HG02840 (cell line): ENCODE measurements around the gene SETD2.

Source experiments
- ATAC-seq: cut with Tn5 transposase; IDR thresholded peaks from one replicate; pipeline ENCODE4 v1.9.1; 2021; ENCODE audit warnings: mild to moderate bottlenecking, moderate library complexity, moderate number of reproducible peaks; ENCODE audit not compliant: unreplicated experiment, low FRiP score

SETD2 gene

GRCh38 chr3:47000922-47001730, 162.8 kb downstream of the SETD2 start:
- no peak for ATAC-seq

DNA sequence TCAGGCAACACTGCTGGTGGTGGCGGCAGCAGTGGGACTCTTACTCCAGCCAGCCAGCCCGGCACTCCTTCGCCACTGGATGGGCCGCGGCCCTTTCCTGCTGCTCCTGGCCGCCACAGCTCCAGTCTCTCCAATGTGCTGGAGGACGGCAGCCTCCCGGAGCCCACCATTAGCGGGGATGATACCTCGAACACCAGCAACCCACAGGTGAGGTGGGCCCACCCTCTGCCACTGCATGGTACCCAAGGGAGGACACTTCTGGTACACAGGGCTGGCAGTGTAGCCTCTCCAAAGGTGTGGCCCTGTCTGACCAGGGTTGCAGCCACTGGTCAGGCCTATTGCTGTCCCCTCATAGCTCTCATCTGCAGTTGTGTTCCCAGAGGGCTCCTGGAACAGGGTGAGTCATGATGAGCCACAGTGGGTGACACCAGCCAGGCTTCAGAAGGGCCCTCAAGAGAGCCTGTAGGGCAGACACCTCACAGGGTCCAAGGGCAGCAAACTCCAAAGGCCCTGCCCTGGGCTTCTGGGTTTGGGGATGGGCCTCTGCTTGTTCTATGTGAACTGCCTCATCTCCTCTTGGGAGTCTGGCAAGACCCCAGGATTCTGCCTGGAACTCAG, 163.6 kb downstream of the SETD2 start:
- no peak for ATAC-seq

- ATAC-seq: no peak
Measured at GRCh38 chr3:46999516-47000197, 164.3 kb downstream of the SETD2 start.

DNA sequence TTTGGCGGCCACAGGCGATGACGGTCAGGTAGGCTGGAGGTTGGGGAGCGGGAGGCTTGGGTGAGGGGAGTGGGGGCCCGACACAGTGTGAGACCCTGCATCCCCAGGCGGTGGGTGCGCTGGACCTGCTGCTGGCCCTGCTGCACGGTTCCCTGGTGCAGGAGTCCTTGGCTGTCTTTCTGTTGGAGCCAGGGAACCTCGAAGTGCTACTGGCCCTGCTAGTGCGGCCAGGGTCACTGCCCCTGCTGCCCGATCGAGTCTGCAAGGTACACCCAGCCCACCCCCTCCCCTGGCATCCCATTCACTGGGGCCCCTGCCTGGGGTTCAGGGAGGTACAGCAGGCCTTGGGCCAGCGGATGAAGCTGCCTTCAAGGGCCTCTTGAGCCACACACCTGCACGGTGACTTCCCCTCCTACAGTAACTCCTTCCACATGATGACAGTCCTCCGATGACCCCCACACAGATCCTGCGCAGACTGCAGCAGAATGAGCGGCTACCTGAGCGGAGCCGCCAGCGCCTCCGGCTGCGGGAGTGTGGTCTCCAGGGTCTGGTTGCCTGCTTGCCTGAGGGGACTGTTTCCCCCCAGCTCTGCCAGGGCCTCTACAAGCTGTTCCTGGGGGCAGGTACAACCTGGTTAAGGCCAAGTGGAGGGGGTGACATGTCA, 164.9 kb downstream of the SETD2 start:
- no peak for ATAC-seq

- ATAC-seq: no peak
Measured at GRCh38 chr3:46998121-46998851, 165.6 kb downstream of the SETD2 start.

GRCh38 chr3:46997453-46998091, 166.3 kb downstream of the SETD2 start:
- ATAC-seq: no peak

GRCh38 chr3:46996689-46997452, 167.0 kb downstream of the SETD2 start:
- ATAC-seq: no peak

DNA sequence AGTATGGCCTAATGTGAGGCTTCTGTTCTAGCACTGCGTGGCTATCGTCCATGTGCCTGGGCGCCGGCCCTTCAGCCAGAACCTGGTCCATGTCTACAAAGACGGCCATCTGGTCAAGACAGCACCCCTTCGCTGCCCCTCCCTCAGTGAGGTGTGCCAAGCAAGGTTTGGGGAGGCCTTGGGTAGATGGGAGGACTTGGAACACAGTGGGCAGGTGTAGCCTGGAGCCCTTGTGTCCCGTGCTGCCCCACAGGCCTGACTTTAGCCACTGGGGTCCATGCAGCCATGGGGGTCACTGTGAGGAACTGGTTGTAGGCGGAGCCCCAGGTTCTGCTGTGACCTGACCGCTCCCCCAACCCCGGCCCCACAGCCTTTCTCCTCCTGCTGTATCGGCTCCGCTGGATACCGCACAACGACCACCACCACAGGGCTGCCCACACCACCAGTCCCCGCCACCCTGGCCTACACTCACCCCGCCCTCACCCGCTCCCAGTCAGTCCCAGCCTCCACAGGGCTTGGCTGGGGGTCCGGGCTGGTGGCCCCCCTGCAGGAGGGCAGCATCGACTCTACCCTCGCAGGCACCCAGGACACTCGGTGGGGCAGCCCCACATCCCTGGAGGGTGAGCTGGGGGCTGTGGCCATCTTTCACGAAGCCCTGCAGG, 167.9 kb downstream of the SETD2 start:
- no peak for ATAC-seq

DNA sequence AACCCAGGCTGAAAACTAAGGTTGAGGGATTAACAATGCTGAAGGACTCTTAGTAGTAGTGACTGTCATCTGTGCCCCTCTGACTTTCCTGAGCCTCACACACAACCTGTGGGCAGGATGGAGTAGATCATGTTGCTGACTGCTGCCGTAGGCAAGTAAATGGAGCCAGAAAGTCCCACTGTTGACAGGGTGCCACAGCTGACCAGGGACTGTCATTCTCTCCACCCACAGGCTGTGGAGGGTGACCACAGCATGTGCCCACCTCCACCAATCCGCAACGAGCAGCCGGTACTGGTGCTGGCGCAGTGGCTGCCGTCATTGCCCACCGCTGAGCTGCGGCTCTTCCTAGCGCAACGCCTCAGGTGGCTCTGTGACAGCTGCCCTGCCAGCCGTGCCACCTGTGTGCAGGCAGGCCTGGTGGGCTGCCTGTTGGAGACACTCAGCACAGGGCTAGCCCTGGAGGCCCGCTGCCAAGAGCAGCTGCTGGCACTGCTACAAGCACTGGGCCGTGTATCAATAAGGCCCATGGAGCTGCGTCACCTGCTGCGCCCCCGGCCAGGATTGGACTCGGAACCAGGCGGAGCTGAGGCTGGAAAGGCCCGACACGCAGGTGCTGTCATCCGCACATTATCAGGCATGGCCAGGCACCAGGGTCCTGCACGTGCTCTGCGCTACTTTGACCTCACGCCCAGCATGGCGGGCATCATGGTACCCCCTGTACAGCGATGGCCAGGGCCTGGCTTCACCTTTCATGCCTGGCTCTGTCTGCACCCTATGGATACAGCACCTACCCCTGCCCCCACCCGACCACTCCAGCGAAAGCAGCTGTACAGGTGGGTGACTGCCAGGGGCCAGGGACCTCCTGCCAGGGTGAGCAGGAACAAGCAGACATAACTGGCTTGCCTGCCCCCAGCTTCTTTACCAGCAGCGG, 168.8 kb downstream of the SETD2 start:
- no peak for ATAC-seq

GRCh38 chr3:46993986-46994385, 169.9 kb downstream of the SETD2 start:
- no peak for ATAC-seq

DNA sequence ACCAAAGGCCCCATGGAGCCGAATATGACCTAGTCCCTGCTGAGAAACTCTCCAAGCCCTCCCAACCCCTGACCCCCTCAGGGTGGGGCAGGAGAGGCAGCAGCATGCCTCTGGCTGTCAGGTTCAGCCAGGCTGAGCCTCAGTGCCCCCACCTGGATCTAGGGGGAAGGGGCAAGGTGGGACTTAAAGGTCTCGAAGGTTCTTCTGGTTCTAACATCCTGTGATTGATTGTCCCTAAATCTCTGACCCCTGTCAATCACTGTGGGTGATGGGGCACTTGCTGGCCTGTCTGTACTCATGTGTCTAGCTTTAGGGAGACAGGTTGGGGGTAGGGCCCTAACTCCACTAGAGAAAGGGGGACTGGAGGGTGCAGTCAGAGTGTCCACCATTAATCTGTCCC, 170.6 kb downstream of the SETD2 start:
- ATAC-seq: no peak

DNA sequence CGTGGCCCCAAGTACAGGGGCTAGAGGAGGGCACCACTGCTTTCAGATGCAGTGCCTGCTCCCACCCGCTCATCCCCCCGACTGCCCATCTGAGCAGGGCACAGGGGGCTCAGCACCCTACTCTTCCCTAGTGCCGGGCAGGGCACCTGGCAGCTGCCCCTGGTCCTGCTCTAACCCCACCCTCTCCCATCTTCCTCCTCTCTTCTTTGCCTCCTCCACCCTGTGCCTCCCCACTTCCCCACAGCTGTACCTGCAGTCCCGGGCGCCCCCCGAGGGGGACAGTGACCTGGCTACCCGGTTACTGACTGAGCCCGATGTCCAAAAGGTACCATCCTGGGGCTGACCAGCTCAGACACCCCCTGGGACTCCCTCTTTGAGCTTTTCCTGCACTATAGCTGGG, 171.7 kb downstream of the SETD2 start:
- ATAC-seq: no peak

DNA sequence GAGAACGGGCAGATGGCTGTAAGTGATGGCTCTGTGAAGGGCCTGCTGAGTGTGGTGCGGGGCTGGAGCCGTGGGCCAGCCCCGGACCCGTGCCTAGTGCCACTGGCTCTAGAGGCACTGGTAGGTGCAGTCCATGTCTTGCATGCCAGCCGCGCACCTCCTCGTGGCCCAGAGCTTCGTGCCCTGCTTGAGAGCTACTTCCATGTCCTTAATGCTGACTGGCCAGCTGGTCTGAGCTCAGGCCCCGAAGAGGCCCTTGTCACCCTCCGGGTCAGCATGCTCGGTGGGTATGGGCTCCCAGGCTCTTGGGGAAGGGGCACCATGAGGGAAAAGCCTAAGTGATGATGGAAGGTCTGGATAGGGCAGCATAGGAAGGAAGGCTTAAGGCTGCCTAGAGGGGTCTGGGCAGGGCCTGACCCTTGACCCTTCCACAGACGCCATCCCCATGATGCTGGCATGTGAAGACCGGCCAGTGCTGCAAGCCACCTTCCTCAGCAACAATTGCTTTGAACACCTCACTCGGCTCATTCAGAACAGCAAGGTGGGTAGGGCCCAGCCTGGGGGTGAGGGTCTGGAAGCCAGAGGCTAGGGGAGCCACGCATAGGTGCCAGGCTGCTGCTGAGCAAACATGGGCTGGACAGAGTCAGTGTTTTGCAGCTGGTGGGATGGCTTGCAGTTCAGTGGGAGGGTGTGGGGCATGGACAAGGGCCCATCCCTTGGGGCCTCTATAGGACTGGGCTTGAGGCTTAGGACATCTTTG, 172.3 kb downstream of the SETD2 start:
- no peak for ATAC-seq

- no peak for ATAC-seq
Measured at GRCh38 chr3:46990573-46991374, 173.1 kb downstream of the SETD2 start.

- no peak for ATAC-seq
Measured at GRCh38 chr3:46989146-46989810, 174.6 kb downstream of the SETD2 start.

DNA sequence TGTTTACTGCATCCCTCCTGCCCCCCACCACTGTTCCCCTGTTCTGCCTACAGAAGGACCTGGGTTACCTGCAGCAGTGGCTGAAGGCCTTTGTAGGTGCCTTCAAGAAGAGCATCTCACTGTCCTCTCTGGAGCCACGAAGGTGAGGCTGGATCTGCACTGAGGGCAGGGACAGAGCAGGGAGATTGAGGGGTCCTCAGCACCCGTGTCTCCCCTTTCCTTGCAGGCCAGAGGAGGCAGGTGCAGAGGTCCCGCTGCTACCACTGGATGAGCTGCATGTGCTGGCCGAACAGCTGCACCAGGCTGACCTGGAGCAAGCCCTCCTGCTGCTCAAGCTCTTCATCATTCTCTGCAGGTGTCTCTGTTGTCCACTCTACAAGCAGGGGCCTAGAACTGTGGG, 175.3 kb downstream of the SETD2 start:
- ATAC-seq: no peak
